Endothelial cell of umbilical vein (primary cell): ENCODE data around the gene CDH15.

Experiments used
- CTCF ChIP-seq, 2 donors: IDR thresholded peaks; 1 replicate in 1 of 2; 2 replicates in 1 of 2; pipeline ENCODE4 v1.5.1; 2011; ENCODE audit warnings: low read length in 2 of 2, mild to moderate bottlenecking in 2 of 2, moderate library complexity in 2 of 2, control low read depth in 1 of 2, inconsistent platforms in 1 of 2, low read depth in 1 of 2; ENCODE audit not compliant: insufficient read depth in 1 of 2; ENCODE audit errors: extremely low read depth in 1 of 2
- EZH2 ChIP-seq: IDR thresholded peaks from 2 replicates; pipeline ENCODE4 v1.6.1; 2012; ENCODE audit warnings: borderline replicate concordance, low read depth, mild to moderate bottlenecking, moderate library complexity, low read length, inconsistent platforms; ENCODE audit not compliant: severe bottlenecking
- FOS ChIP-seq: IDR thresholded peaks from 2 replicates; pipeline ENCODE4 v1.6.1; 2011; ENCODE audit warnings: mild to moderate bottlenecking, low read length, moderate library complexity, borderline replicate concordance; ENCODE audit not compliant: insufficient read depth
- JUN ChIP-seq: IDR thresholded peaks from 2 replicates; pipeline ENCODE4 v1.6.1; 2011; ENCODE audit warnings: borderline replicate concordance, low read depth; ENCODE audit not compliant: insufficient read length, insufficient read depth
- MAX ChIP-seq: IDR thresholded peaks from 2 replicates; pipeline ENCODE4 v1.6.1; 2011; ENCODE audit not compliant: insufficient read depth, insufficient read length
- POLR2A ChIP-seq: IDR thresholded peaks from 2 replicates; pipeline ENCODE4 v1.6.1; 2012; ENCODE audit warnings: low read depth, mild to moderate bottlenecking, control low read depth, low read length
- POLR2AphosphoS5 ChIP-seq: IDR thresholded peaks from 2 replicates; pipeline ENCODE4 v1.6.1; 2012; ENCODE audit warnings: low read depth, mild to moderate bottlenecking, control low read depth, low read length, moderate library complexity; ENCODE audit not compliant: insufficient read depth

GRCh38 chr16:89202422-89203215, 31.1 kb downstream of the CDH15 start:
- TF ChIP-seq CTCF (IDR thresholded peaks at IDR 0.05; ENCODE audit: extremely low read depth in 1 of 2, insufficient read depth in 1 of 2, low read depth in 1 of 2, low read length in 2 of 2), result no peak
- no peak for TF ChIP-seq FOS
- TF ChIP-seq POLR2A, result no peak
- no peak for TF ChIP-seq JUN
- TF ChIP-seq MAX, result no peak
- no peak for TF ChIP-seq POLR2AphosphoS5
- TF ChIP-seq EZH2, result peak; percentile 86
